GM23248 (cell line): ENCODE results near the gene ZNF143.

ENCODE experiments used
- EZH2 ChIP-seq: fragments of 200-600 bp; sonication (generic); IDR thresholded peaks from 2 replicates; pipeline ENCODE4 v1.6.1; 2018; ENCODE audit warnings: antibody characterized with exemption, mild to moderate bottlenecking; ENCODE audit not compliant: insufficient read depth, poor library complexity, severe bottlenecking
- EZH2phosphoT487 ChIP-seq: fragments of 200-600 bp; sonication (generic); IDR thresholded peaks from 2 replicates; pipeline ENCODE4 v1.6.1; 2018; ENCODE audit warnings: antibody characterized with exemption, moderate library complexity, mild to moderate bottlenecking, low read depth; ENCODE audit not compliant: insufficient read depth

- TF ChIP-seq EZH2 (no peak), EZH2phosphoT487 (no peak)
Measured at GRCh38 chr11:9575260-9576240, 114.7 kb downstream of the ZNF143 start.
